Mucosa of descending colon (tissue), 3 donors: ENCODE data around the gene RUSC2. TPM values are rescaled to one million over a fixed set of nuclear protein-coding genes. Genes with fewer than 3 reads are reported as not detected.

ENCODE experiments used
- ATAC-seq: fragments of 200-7000 bp; cut with Tn5 transposase; one replicate; pipeline ENCODE4 v1.9.1; 2020; ENCODE audit warnings: mild to moderate bottlenecking, moderate library complexity
- DNase-seq, 3 donors: peaks; one replicate each; pipeline ENCODE4 v3.0.0-alpha.2; 2020
- H3K36me3 ChIP-seq: fragments of 200-600 bp; one replicate; pipeline ENCODE4 v1.8.0; 2021; ENCODE audit warnings: low read depth, mild to moderate bottlenecking
- H3K4me1 ChIP-seq: fragments of 200-600 bp; one replicate; pipeline ENCODE4 v1.8.0; 2021; ENCODE audit warnings: low read depth, mild to moderate bottlenecking
- H3K4me3 ChIP-seq: fragments of 200-600 bp; one replicate; pipeline ENCODE4 v1.8.0; 2021; ENCODE audit warnings: mild to moderate bottlenecking
- H3K9me3 ChIP-seq: fragments of 200-600 bp; one replicate; pipeline ENCODE4 v1.8.0; 2021; ENCODE audit warnings: mild to moderate bottlenecking
- CTCF ChIP-seq: fragments of 200-600 bp; IDR thresholded peaks from one replicate; pipeline ENCODE4 v1.8.0; 2022; ENCODE audit warnings: antibody characterized with exemption, mild to moderate bottlenecking
- intact Hi-C, 2 donors: fragments of 100-400 bp; cut with DNase I in 1 of 2; cut with micrococcal nuclease in 1 of 2; formaldehyde crosslinking; loops; one replicate each; pipeline versions ENCODE4 v1.11.0 to v1.11.1; 2022; cut with DNase I, micrococcal nuclease
- total RNA-seq, 3 donors: library from RNA; stranded (reverse); fragmentation: NEBNext Ultra II Directional in 2 of 3; extraction: Animal tissue kit (Norgen Biotek cat#: 25700) in 2 of 3; gene quantifications; one replicate each; pipeline versions ENCODE4 v1.2.1 to v1.2.4, GENCODE V29; 2021 to 2023
- donor health status: DM: no; HTN: no; CAD: no; lungs with moderate emphysema.
- donor health status: DM: no; HTN: no; CAD: no.
- donor health status: DM: no; HTN: yes; CAD: no.

The RUSC2 gene
- total RNA-seq, 3 donors from 2014 or later = 1.6 to 60.5 (median 6.6) TPM

- Histone ChIP-seq H3K4me1 (no peaks in the 10 kb centered on the region), H3K9me3 (no peaks in the 10 kb centered on the region), H3K36me3 (no peaks in the 10 kb centered on the region), H3K4me3 (no peak overlapping the region)
- no peak for DNase-seq
- no peak for ATAC-seq
- intact Hi-C loops = no loop called here
- TF ChIP-seq CTCF = no peak
Observed at GRCh38 chr9:35518981-35519679, 29.2 kb downstream of the RUSC2 start.

- Histone ChIP-seq H3K4me1 (no peaks in the 10 kb centered on the region), H3K4me3 (no peak overlapping the region), H3K9me3 (no peaks in the 10 kb centered on the region), H3K36me3 (no peaks in the 10 kb centered on the region)
- ATAC-seq = no peak
- intact Hi-C loops = no loop called here
- no peak for DNase-seq
- no peak for TF ChIP-seq CTCF
Observed at GRCh38 chr9:35519692-35520363, 29.9 kb downstream of the RUSC2 start.

- Histone ChIP-seq H3K4me1 (no peaks in the 10 kb centered on the region), H3K4me3 (no peak overlapping the region), H3K36me3 (no peaks in the 10 kb centered on the region), H3K9me3 (no peaks in the 10 kb centered on the region)
- DNase-seq = no peak
- intact Hi-C loops = no loop called here
- no peak for ATAC-seq
- no peak for TF ChIP-seq CTCF
Observed at GRCh38 chr9:35520364-35520710, 30.4 kb downstream of the RUSC2 start.

- intact Hi-C loops = no loop called here
- no peak for TF ChIP-seq CTCF
- Histone ChIP-seq H3K36me3 (no peaks in the 10 kb centered on the region), H3K4me1 (no peaks in the 10 kb centered on the region), H3K4me3 (no peak overlapping the region), H3K9me3 (no peaks in the 10 kb centered on the region)
- ATAC-seq (no peak), DNase-seq (no peak)
Observed at GRCh38 chr9:35521708-35522107, 31.8 kb downstream of the RUSC2 start.

GRCh38 chr9:35522187-35522586 is 32.3 kb downstream of the RUSC2 start:
- H3K36me3 ChIP-seq = no peaks in the 10 kb centered on the region
- TF ChIP-seq CTCF = no peak
- intact Hi-C loops = no loop called here
- no peak for ATAC-seq
- DNase-seq = no peak
- no peaks in the 10 kb centered on the region for H3K4me1 ChIP-seq
- H3K9me3 ChIP-seq = no peaks in the 10 kb centered on the region
- no peak overlapping the region for H3K4me3 ChIP-seq
